AG10803 (cell line): ENCODE data around the gene SMYD4.
"Not testable (repeated sequence)": the region's sequence is repeated elsewhere in the genome, so short reads cannot be mapped to it uniquely, and the experiment has no call there.

ENCODE experiments used
- DNase-seq: peaks from one replicate; pipeline ENCODE4 v3.0.0; 2010; ENCODE audit warnings: low read depth
- H3K4me3 ChIP-seq: 2 replicates; pipeline ENCODE4 v1.5.1; 2011; ENCODE audit warnings: mild to moderate bottlenecking, low read length, control low read depth
- CTCF ChIP-seq: conservative IDR thresholded peaks from 2 replicates; pipeline ENCODE4 v1.5.1; 2011; ENCODE audit warnings: mild to moderate bottlenecking, low read length, control low read depth, inconsistent platforms

SMYD4 gene

GRCh38 chr17:1783271-1783670 is 46.4 kb downstream of the SMYD4 start:
- no peak for TF ChIP-seq CTCF
- no peak overlapping the region; the same call in 1 of the 2 replicates for H3K4me3 ChIP-seq
- DNase-seq: peak; percentile 25

GRCh38 chr17:1782171-1782567 is 47.5 kb downstream of the SMYD4 start:
- H3K4me3 ChIP-seq: no peak overlapping the region
- TF ChIP-seq CTCF: no peak

GRCh38 chr17:1779571-1780131 is 50.1 kb downstream of the SMYD4 start:
- TF ChIP-seq CTCF: no peak
- peak overlapping the region; percentile 15; the same call in 1 of the 2 replicates for H3K4me3 ChIP-seq
- DNase-seq: peak; percentile 95

More at GRCh38 chr17:1782171-1782567, 47.5 kb downstream of the SMYD4 start:
- DNase-seq: no peak

- TF ChIP-seq CTCF: no peak
- no peak overlapping the region for H3K4me3 ChIP-seq
- DNase-seq: no peak
Measured at GRCh38 chr17:1776857-1777256, 52.8 kb downstream of the SMYD4 start.

DNA sequence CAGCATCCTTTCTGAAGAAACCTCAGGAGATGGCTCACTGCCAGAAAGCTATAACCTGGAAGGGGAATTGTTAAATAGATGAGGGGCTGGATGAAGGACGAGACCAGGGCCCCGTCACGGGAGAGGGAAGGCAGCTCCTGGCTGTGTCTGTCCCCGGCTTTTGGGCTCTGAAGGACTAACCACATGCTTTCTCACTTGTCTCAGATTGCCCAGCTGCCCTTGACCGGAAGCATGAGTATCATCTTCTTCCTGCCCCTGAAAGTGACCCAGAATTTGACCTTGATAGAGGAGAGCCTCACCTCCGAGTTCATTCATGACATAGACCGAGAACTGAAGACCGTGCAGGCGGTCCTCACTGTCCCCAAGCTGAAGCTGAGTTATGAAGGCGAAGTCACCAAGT is 53.4 kb downstream of the SMYD4 start:
- TF ChIP-seq CTCF: no peak
- no peak for DNase-seq

GRCh38 chr17:1774390-1775176 is 55.1 kb downstream of the SMYD4 start:
- no peak for TF ChIP-seq CTCF
- no peak overlapping the region for H3K4me3 ChIP-seq
- DNase-seq: no peak

More for the DNA sequence above, 53.4 kb downstream of the SMYD4 start:
- H3K4me3 ChIP-seq: no peak overlapping the region

DNA sequence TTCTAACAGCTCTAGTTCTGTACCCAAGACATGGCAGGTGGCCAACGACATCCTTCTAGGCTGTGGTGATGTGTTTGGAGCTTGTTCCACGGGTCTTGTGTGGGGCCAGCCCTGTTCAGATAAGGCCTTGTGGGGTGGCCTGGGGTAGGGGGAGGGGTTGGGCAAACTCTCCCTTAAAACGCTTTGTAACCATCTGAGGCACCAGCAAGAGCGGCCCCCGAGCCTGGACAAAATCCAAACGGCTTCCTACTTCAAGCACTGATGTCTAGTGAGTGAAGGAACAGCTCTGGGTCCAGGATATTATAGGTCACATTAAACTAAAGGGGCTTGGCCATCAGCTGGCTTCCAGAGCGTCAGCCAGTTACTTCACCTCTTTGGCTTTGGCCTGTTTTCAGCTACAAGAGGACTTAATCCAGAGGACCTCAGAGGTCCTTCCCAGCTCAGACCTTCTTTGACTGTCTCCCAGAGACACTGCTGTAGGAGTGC is 56.0 kb downstream of the SMYD4 start:
- no peak for TF ChIP-seq CTCF
- H3K4me3 ChIP-seq: no peak overlapping the region
- DNase-seq: no peak

- not testable (repeated sequence) for DNase-seq, H3K4me3 ChIP-seq
Measured at GRCh38 chr17:1773000-1773695, 56.6 kb downstream of the SMYD4 start.
